ENCODE results near the gene CPD. TPM values are rescaled to one million over a fixed set of nuclear protein-coding genes. Genes with fewer than 3 reads are reported as not detected.

The CPD gene
- polyA plus RNA-seq, 1 of the 3 experiments (the other 2 are of a cell fraction), result 12.5 TPM

DNA sequence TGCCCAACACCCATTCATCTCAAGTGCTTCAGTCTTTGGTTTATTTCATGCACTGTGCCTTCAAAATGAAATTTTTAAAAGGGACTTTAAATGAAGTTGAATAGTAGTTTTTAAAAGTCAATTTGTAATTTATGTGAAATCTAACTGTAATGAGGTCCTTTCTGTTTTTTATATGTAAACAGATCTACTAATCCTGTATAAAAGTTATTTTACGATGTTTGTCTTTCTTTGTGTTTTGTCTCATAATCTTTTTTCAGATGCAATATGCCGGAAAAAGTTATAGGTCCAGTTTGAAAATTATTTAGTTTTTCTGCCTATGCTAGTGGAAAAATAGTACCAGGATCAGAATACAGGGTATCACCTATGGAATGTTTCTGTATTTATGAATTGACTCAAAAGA is 89.7 kb downstream of the CPD start:
- Histone ChIP-seq H3K4me2 (no peak overlapping the region), H3K9me3 (no peaks in the 10 kb centered on the region), H3K9ac (no peak overlapping the region), H3K9me2 (no peaks in the 10 kb centered on the region), H2AFZ (ENCODE audit: low read depth) (no peak overlapping the region), H3K79me2 (ENCODE audit: insufficient read depth) (no peaks in the 10 kb centered on the region), H3K27ac (ENCODE audit: low read depth in 2 of 2, low read length in 1 of 2) (no peak overlapping the region), H3F3A (replicated peaks; ENCODE audit: insufficient read depth) (no peaks in the 10 kb centered on the region), H3K4me1 (ENCODE audit: control insufficient read depth in 1 of 2, insufficient read depth in 2 of 2, low read depth in 1 of 2, low read length in 1 of 2) (peaks cover 0 to 4% of the 10 kb centered on the region in 2 experiments; a peak in 2 of 4 replicates), H3K36me3 (replicated peaks in 1 of 2; ENCODE audit: control insufficient read depth in 1 of 2, insufficient read depth in 2 of 2, low read length in 1 of 2) (peaks cover 16 to 29% of the 10 kb centered on the region in 2 experiments), H4K20me1 (ENCODE audit: insufficient read depth) (no peaks in the 10 kb centered on the region), H3K27me3 (ENCODE audit: insufficient read depth) (no peaks in the 10 kb centered on the region), H3K4me3 (ENCODE audit: low read depth in 2 of 2, low read length in 1 of 2) (no peak overlapping the region)
- ChIA-PET CTCF (interaction anchor here (6.0 kb wide), 1 partner anchor 8 kb away, joined by 45 read pairs; the partner anchor contains the start of gene GOSR1), POLR2A (no interaction called here)
- TF ChIP-seq NRF1 (IDR thresholded peaks at IDR 0.05; ENCODE audit: low read depth, low read length) (no peak), FOXM1 (IDR thresholded peaks at IDR 0.05; ENCODE audit: low read depth) (no peak)
- DNase-seq, result no peak
- 97% methylated on average over 2 of the region's 2 CpGs for WGBS (ENCODE audit: low lambda C conversion rate)

DNA sequence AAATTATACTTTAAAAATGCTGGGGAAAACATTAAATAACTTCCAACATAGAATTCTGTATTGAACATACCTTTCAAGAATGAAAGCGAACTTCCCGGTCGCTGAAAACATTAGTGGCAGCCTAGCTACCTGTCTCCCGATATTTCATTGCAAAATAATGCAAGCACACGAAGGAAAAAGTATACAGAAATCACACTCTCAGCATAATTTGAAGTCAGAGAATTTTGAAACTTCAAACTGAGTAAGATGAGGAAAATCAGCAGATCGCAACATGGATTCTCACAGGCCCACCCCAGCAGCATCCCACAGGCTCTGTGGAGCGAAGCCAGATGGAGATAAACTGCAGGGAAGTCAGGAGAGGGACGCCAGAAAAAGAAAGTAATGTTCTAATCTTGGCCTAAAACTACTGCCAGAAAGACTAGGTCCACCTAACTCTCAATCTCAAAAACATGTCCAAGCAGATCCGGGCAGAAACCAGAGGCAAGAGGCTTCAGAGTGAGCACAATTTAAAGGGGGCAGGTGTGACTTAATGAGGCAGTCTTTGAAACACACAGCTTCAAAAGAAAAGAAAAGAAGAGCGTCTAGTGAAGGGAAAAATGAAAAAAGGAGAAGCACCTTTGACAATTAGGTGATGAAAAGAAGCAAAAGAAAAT is 93.6 kb downstream of the CPD start:
- Histone ChIP-seq H3K36me3 (replicated peaks in 1 of 2; ENCODE audit: control insufficient read depth in 1 of 2, insufficient read depth in 2 of 2, low read length in 1 of 2) (no peaks in the 10 kb centered on the region), H3K79me2 (ENCODE audit: insufficient read depth) (peaks cover 2% of the 10 kb centered on the region), H3K9me2 (no peaks in the 10 kb centered on the region), H4K20me1 (ENCODE audit: insufficient read depth) (no peaks in the 10 kb centered on the region), H3F3A (replicated peaks; ENCODE audit: insufficient read depth) (no peaks in the 10 kb centered on the region), H3K9ac (no peak overlapping the region), H3K4me1 (ENCODE audit: control insufficient read depth in 1 of 2, insufficient read depth in 2 of 2, low read depth in 1 of 2, low read length in 1 of 2) (peaks cover 0 to 8% of the 10 kb centered on the region in 2 experiments; a peak in 2 of 4 replicates), H3K27ac (ENCODE audit: low read depth in 2 of 2, low read length in 1 of 2) (no peak overlapping the region), H3K27me3 (ENCODE audit: insufficient read depth) (no peaks in the 10 kb centered on the region), H2AFZ (ENCODE audit: low read depth) (peak overlapping the region; percentile 10; the same call in 1 of the 2 replicates), H3K4me2 (no peak overlapping the region), H3K9me3 (no peaks in the 10 kb centered on the region), H3K4me3 (ENCODE audit: low read depth in 2 of 2, low read length in 1 of 2) (no peak overlapping the region)
- WGBS (ENCODE audit: low lambda C conversion rate), result 75% methylated on average over 10 of the region's 10 CpGs
- POLR2A ChIA-PET, result no interaction called here
- DNase-seq, result no peak
- CTCF ChIA-PET, result interaction anchor here (0.7 kb wide), 1 partner anchor 12 kb away, joined by 3 read pairs; no protein-coding TSS in a partner anchor
- no peak for TF ChIP-seq RFX5 (IDR thresholded peaks at IDR 0.05; ENCODE audit: low read length)
- no peak for TF ChIP-seq RCOR1 (IDR thresholded peaks at IDR 0.05; ENCODE audit: low read length)
- TF ChIP-seq ELF1 (IDR thresholded peaks at IDR 0.05), result no peak
- TF ChIP-seq, protein P1, sequence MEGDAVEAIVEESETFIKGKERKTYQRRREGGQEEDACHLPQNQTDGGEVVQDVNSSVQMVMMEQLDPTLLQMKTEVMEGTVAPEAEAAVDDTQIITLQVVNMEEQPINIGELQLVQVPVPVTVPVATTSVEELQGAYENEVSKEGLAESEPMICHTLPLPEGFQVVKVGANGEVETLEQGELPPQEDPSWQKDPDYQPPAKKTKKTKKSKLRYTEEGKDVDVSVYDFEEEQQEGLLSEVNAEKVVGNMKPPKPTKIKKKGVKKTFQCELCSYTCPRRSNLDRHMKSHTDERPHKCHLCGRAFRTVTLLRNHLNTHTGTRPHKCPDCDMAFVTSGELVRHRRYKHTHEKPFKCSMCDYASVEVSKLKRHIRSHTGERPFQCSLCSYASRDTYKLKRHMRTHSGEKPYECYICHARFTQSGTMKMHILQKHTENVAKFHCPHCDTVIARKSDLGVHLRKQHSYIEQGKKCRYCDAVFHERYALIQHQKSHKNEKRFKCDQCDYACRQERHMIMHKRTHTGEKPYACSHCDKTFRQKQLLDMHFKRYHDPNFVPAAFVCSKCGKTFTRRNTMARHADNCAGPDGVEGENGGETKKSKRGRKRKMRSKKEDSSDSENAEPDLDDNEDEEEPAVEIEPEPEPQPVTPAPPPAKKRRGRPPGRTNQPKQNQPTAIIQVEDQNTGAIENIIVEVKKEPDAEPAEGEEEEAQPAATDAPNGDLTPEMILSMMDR (IDR thresholded peaks at IDR 0.05), result no peak
- TF ChIP-seq, protein P2, sequence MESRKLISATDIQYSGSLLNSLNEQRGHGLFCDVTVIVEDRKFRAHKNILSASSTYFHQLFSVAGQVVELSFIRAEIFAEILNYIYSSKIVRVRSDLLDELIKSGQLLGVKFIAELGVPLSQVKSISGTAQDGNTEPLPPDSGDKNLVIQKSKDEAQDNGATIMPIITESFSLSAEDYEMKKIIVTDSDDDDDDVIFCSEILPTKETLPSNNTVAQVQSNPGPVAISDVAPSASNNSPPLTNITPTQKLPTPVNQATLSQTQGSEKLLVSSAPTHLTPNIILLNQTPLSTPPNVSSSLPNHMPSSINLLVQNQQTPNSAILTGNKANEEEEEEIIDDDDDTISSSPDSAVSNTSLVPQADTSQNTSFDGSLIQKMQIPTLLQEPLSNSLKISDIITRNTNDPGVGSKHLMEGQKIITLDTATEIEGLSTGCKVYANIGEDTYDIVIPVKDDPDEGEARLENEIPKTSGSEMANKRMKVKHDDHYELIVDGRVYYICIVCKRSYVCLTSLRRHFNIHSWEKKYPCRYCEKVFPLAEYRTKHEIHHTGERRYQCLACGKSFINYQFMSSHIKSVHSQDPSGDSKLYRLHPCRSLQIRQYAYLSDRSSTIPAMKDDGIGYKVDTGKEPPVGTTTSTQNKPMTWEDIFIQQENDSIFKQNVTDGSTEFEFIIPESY (IDR thresholded peaks at IDR 0.05; ENCODE audit: borderline replicate concordance, low read depth), result no peak
- TF ChIP-seq FOXM1 (IDR thresholded peaks at IDR 0.05; ENCODE audit: low read depth), result no peak
- TF ChIP-seq, protein P3, sequence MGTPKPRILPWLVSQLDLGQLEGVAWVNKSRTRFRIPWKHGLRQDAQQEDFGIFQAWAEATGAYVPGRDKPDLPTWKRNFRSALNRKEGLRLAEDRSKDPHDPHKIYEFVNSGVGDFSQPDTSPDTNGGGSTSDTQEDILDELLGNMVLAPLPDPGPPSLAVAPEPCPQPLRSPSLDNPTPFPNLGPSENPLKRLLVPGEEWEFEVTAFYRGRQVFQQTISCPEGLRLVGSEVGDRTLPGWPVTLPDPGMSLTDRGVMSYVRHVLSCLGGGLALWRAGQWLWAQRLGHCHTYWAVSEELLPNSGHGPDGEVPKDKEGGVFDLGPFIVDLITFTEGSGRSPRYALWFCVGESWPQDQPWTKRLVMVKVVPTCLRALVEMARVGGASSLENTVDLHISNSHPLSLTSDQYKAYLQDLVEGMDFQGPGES (IDR thresholded peaks at IDR 0.05; ENCODE audit: low read depth, low read length), result no peak
- no peak for TF ChIP-seq NFIC (IDR thresholded peaks at IDR 0.05; ENCODE audit: borderline replicate concordance)
- TF ChIP-seq TEAD4 (IDR thresholded peaks at IDR 0.05; ENCODE audit: borderline replicate concordance, insufficient read depth), result no peak
- no peak for TF ChIP-seq TCF12 (IDR thresholded peaks at IDR 0.05)
- TF ChIP-seq RXRA (IDR thresholded peaks at IDR 0.05; ENCODE audit: borderline replicate concordance, low read depth), result no peak
- TF ChIP-seq, protein P4, sequence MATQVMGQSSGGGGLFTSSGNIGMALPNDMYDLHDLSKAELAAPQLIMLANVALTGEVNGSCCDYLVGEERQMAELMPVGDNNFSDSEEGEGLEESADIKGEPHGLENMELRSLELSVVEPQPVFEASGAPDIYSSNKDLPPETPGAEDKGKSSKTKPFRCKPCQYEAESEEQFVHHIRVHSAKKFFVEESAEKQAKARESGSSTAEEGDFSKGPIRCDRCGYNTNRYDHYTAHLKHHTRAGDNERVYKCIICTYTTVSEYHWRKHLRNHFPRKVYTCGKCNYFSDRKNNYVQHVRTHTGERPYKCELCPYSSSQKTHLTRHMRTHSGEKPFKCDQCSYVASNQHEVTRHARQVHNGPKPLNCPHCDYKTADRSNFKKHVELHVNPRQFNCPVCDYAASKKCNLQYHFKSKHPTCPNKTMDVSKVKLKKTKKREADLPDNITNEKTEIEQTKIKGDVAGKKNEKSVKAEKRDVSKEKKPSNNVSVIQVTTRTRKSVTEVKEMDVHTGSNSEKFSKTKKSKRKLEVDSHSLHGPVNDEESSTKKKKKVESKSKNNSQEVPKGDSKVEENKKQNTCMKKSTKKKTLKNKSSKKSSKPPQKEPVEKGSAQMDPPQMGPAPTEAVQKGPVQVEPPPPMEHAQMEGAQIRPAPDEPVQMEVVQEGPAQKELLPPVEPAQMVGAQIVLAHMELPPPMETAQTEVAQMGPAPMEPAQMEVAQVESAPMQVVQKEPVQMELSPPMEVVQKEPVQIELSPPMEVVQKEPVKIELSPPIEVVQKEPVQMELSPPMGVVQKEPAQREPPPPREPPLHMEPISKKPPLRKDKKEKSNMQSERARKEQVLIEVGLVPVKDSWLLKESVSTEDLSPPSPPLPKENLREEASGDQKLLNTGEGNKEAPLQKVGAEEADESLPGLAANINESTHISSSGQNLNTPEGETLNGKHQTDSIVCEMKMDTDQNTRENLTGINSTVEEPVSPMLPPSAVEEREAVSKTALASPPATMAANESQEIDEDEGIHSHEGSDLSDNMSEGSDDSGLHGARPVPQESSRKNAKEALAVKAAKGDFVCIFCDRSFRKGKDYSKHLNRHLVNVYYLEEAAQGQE (IDR thresholded peaks at IDR 0.05; ENCODE audit: low read depth, low read length), result no peak
- no peak for TF ChIP-seq GABPA (IDR thresholded peaks at IDR 0.05; ENCODE audit: low read depth)
- TF ChIP-seq, protein P5, sequence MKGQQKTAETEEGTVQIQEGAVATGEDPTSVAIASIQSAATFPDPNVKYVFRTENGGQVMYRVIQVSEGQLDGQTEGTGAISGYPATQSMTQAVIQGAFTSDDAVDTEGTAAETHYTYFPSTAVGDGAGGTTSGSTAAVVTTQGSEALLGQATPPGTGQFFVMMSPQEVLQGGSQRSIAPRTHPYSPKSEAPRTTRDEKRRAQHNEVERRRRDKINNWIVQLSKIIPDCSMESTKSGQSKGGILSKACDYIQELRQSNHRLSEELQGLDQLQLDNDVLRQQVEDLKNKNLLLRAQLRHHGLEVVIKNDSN (IDR thresholded peaks at IDR 0.05; ENCODE audit: borderline replicate concordance, low read depth), result no peak
- TF ChIP-seq MXI1 (IDR thresholded peaks at IDR 0.05; ENCODE audit: low read depth, low read length), result no peak
- no peak for TF ChIP-seq CHD2 (IDR thresholded peaks at IDR 0.05; ENCODE audit: low read length, partially characterized antibody)
- TF ChIP-seq RAD21 (IDR thresholded peaks at IDR 0.05; ENCODE audit: low read length), result no peak
